Measurements from ENCODE around the gene ANLN.

- TF ChIP-seq CTCF (IDR thresholded peaks at IDR 0.05) (no peak), POLR2AphosphoS5 (IDR thresholded peaks at IDR 0.05; ENCODE audit: low read depth, low read length) (no peak), SIN3A (IDR thresholded peaks at IDR 0.05; ENCODE audit: borderline replicate concordance, insufficient read depth, low read depth, low read length) (no peak), TCF7L2 (IDR thresholded peaks at IDR 0.05; ENCODE audit: low read depth, low read length) (no peak), REST (IDR thresholded peaks at IDR 0.05; ENCODE audit: insufficient read depth in 1 of 2, low read depth in 2 of 2, low read length in 1 of 2) (no peak)
These were observed 108.1 kb downstream of the ANLN start for GRCh38 chr7:36497775-36498174.

Measured in Panc1 (cell line).